IPS-15b (cell line): ENCODE data around the gene THRB.

Experiments
- H3K27me3 ChIP-seq: one replicate; pipeline ENCODE4 v1.6.1; 2013; ENCODE audit warnings: low read length; ENCODE audit not compliant: control insufficient read depth, insufficient read depth
- H3K36me3 ChIP-seq: one replicate; pipeline ENCODE4 v1.6.1; 2013; ENCODE audit warnings: low read length; ENCODE audit not compliant: control insufficient read depth, insufficient read depth
- H3K4me1 ChIP-seq: one replicate; pipeline ENCODE4 v1.6.1; 2013; ENCODE audit warnings: mild to moderate bottlenecking, low read length; ENCODE audit not compliant: control insufficient read depth, insufficient read depth
- H3K4me3 ChIP-seq: one replicate; pipeline ENCODE4 v1.5.1; 2013; ENCODE audit warnings: low read depth, low read length
- H3K9ac ChIP-seq: one replicate; pipeline ENCODE4 v1.6.1; 2013; ENCODE audit warnings: low read depth, mild to moderate bottlenecking, low read length
- H3K9me3 ChIP-seq: one replicate; pipeline ENCODE4 v1.6.1; 2013; ENCODE audit warnings: mild to moderate bottlenecking, low read length; ENCODE audit not compliant: control insufficient read depth, insufficient read depth

The THRB gene

GRCh38 chr3:24336101-24336500 lies 158.5 kb downstream of the THRB start:
- H3K4me3 ChIP-seq, result no peak overlapping the region
- no peaks in the 10 kb centered on the region for H3K4me1 ChIP-seq
- no peaks in the 10 kb centered on the region for H3K36me3 ChIP-seq
- H3K9me3 ChIP-seq, result no peaks in the 10 kb centered on the region
- no peaks in the 10 kb centered on the region for H3K27me3 ChIP-seq
- H3K9ac ChIP-seq, result no peak overlapping the region

GRCh38 chr3:24332092-24332491 lies 162.6 kb downstream of the THRB start:
- H3K9me3 ChIP-seq, result no peaks in the 10 kb centered on the region
- H3K9ac ChIP-seq, result no peak overlapping the region
- no peaks in the 10 kb centered on the region for H3K27me3 ChIP-seq
- H3K4me3 ChIP-seq, result no peak overlapping the region
- H3K36me3 ChIP-seq, result no peaks in the 10 kb centered on the region
- no peaks in the 10 kb centered on the region for H3K4me1 ChIP-seq

DNA sequence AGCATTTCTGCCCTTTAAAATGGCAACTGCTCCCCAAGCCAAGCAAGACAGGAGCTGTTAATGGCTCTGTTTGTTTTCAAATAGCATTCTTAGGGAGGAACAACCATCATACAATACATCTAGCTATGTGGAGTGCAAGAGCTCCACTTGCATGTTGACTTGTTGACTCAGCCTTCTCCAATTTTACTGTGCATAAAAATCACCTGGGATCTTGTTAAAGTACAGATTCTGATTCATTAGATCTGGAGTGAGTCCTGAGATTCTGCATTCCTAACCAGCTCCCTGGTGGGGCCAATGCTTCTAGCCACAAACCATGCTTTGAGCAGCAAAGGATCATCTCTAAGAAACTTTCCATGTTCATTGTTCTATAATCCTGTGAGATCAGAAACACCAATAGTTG lies 171.4 kb downstream of the THRB start:
- Histone ChIP-seq H3K4me1 (no peaks in the 10 kb centered on the region), H3K36me3 (no peaks in the 10 kb centered on the region), H3K9ac (no peak overlapping the region), H3K27me3 (no peaks in the 10 kb centered on the region), H3K9me3 (no peaks in the 10 kb centered on the region), H3K4me3 (no peak overlapping the region)

GRCh38 chr3:24320601-24321000 lies 174.0 kb downstream of the THRB start:
- no peaks in the 10 kb centered on the region for H3K27me3 ChIP-seq
- no peaks in the 10 kb centered on the region for H3K36me3 ChIP-seq
- no peak overlapping the region for H3K4me3 ChIP-seq

DNA sequence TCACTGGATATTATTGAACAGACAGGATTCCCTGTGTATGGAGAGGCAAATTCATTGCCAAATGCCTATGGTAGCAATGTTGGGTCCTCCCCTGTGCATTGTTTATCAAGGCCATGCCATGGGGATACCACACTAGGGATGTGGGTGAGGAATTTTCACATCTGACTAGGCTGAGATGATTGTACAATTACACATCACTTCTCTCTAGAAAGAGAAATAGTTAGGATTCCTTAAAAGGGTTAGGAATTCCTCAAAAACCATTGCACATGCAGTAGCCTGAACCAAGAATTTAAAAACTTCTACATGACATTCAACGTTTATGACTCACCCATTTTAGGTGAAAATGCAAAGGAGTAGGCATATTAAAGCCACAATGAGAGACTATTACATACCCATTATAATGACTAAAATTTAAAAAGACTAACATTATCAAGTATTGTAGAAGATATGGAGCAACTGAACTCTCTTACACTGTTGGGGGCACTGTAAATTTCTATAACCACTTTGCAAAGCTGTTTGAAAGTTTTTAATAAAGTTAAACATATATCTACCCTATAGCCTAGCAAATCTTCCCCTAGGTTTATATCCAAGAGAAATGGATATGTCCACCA lies 175.9 kb downstream of the THRB start:
- Histone ChIP-seq H3K4me3 (no peak overlapping the region), H3K36me3 (no peaks in the 10 kb centered on the region), H3K9me3 (no peaks in the 10 kb centered on the region), H3K4me1 (no peaks in the 10 kb centered on the region), H3K27me3 (no peaks in the 10 kb centered on the region), H3K9ac (no peak overlapping the region)

More at GRCh38 chr3:24320601-24321000, 174.0 kb downstream of the THRB start:
- Histone ChIP-seq H3K4me1 (no peaks in the 10 kb centered on the region), H3K9ac (no peak overlapping the region), H3K9me3 (no peaks in the 10 kb centered on the region)

DNA sequence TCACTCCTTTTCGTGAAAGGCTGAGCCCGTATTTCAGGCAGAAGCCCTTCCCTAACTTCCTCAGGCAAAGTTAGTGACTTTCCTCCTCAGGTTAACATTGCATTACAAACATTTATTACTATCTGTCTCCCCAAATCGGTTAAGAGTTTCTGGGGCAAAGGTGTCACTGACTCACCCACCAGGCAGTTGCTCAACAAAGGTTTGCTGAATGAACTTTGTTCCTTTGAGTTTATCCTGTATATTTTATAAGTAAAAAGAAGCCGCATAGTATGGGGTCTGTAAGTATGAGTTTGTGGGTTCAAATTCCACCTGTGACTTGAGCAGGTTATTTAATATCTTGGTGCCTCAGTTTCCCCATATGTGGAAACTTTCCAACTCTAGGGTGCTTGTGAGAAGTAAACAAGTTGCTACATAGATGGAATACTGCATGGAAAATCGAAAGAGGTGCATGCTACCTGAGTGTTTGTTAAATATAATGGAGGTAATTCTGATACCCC lies 177.7 kb downstream of the THRB start:
- no peak overlapping the region for H3K4me3 ChIP-seq
- no peaks in the 10 kb centered on the region for H3K9me3 ChIP-seq
- H3K27me3 ChIP-seq, result no peaks in the 10 kb centered on the region
- H3K9ac ChIP-seq, result no peak overlapping the region
- H3K36me3 ChIP-seq, result no peaks in the 10 kb centered on the region
- no peaks in the 10 kb centered on the region for H3K4me1 ChIP-seq

DNA sequence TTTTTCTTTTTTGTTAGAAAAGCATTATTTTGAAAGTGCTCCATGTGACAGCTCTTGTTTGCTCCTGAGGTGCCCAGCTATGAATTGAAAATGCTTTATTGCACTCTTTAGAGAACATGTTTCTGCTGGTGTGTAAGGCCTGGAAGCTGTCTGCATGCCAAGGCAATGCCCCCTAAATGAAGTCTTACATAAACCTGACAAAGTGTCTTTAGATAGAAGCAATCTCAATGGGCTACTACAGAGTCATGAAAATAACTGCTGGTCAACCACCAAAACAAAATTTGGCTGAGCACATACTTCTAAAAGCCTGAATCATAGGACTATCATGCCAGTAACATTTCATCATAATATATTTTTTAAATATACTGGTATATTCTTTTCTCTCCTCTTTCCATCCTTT lies 178.7 kb downstream of the THRB start:
- Histone ChIP-seq H3K4me3 (no peak overlapping the region), H3K27me3 (no peaks in the 10 kb centered on the region), H3K9me3 (no peaks in the 10 kb centered on the region), H3K4me1 (no peaks in the 10 kb centered on the region), H3K36me3 (no peaks in the 10 kb centered on the region), H3K9ac (no peak overlapping the region)

- Histone ChIP-seq H3K36me3 (no peaks in the 10 kb centered on the region), H3K9ac (no peak overlapping the region)
Observed at GRCh38 chr3:24315356-24315755, 179.3 kb downstream of the THRB start.

GRCh38 chr3:24311881-24312280 lies 182.8 kb downstream of the THRB start:
- H3K27me3 ChIP-seq, result no peaks in the 10 kb centered on the region
- no peaks in the 10 kb centered on the region for H3K9me3 ChIP-seq
- no peaks in the 10 kb centered on the region for H3K4me1 ChIP-seq
- H3K9ac ChIP-seq, result no peak overlapping the region
- no peaks in the 10 kb centered on the region for H3K36me3 ChIP-seq
- no peak overlapping the region for H3K4me3 ChIP-seq

More at GRCh38 chr3:24315356-24315755, 179.3 kb downstream of the THRB start:
- Histone ChIP-seq H3K27me3 (no peaks in the 10 kb centered on the region), H3K4me3 (no peak overlapping the region), H3K4me1 (no peaks in the 10 kb centered on the region), H3K9me3 (no peaks in the 10 kb centered on the region)

GRCh38 chr3:24310887-24311286 lies 183.8 kb downstream of the THRB start:
- no peak overlapping the region for H3K9ac ChIP-seq

GRCh38 chr3:24306518-24306917 lies 188.1 kb downstream of the THRB start:
- Histone ChIP-seq H3K4me1 (peaks cover 2% of the 10 kb centered on the region), H3K9me3 (no peaks in the 10 kb centered on the region), H3K27me3 (no peaks in the 10 kb centered on the region), H3K9ac (no peak overlapping the region), H3K36me3 (no peaks in the 10 kb centered on the region), H3K4me3 (no peak overlapping the region)

More at GRCh38 chr3:24310887-24311286, 183.8 kb downstream of the THRB start:
- H3K36me3 ChIP-seq, result no peaks in the 10 kb centered on the region
- H3K4me3 ChIP-seq, result no peak overlapping the region
- no peaks in the 10 kb centered on the region for H3K9me3 ChIP-seq
- peaks cover 2% of the 10 kb centered on the region for H3K4me1 ChIP-seq
- H3K27me3 ChIP-seq, result no peaks in the 10 kb centered on the region

DNA sequence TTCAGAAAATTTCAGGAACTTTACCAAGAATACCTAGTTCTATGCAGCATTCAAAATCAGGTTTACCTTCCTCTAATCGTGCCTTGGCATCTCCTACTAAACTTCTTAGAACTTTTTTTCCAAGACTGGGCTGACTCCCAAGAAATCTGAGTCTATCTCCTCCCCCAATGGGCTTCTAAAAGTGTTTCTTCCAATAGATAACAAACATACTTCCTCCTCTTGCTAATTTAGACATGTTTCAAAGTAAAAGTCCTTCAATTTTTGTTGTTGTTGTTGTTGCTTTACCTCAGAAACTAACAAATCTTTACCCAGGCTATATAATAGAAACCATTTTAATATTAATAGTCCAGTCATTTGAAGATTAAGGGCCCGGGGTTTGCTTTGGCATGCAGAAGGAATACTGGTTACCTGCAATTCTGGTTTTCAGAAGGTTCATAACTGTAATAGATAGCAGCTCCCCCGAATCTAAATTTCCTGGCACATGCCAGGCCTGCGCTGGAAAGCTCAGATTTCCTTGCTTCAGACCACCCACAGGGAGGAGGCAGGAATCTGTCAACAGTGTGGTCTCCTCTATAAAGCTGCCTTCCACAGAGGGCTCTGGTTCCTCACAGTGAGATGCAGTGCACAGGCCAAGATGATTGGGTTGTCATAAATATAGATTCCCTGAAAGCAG lies 188.7 kb downstream of the THRB start:
- no peaks in the 10 kb centered on the region for H3K9me3 ChIP-seq
- no peaks in the 10 kb centered on the region for H3K27me3 ChIP-seq
- no peak overlapping the region for H3K4me3 ChIP-seq
- H3K4me1 ChIP-seq, result peaks cover 2% of the 10 kb centered on the region
- no peak overlapping the region for H3K9ac ChIP-seq
- no peaks in the 10 kb centered on the region for H3K36me3 ChIP-seq
